HG03025 (cell line): ENCODE measurements around the gene TSHZ2.

Experiments
- ATAC-seq: cut with Tn5 transposase; IDR thresholded peaks from one replicate; pipeline ENCODE4 v1.9.1; 2021; ENCODE audit warnings: mild to moderate bottlenecking, moderate library complexity; ENCODE audit not compliant: unreplicated experiment, low FRiP score

TSHZ2 gene

GRCh38 chr20:53264604-53265003 lies 292.4 kb downstream of the TSHZ2 start:
- ATAC-seq, result no peak

DNA sequence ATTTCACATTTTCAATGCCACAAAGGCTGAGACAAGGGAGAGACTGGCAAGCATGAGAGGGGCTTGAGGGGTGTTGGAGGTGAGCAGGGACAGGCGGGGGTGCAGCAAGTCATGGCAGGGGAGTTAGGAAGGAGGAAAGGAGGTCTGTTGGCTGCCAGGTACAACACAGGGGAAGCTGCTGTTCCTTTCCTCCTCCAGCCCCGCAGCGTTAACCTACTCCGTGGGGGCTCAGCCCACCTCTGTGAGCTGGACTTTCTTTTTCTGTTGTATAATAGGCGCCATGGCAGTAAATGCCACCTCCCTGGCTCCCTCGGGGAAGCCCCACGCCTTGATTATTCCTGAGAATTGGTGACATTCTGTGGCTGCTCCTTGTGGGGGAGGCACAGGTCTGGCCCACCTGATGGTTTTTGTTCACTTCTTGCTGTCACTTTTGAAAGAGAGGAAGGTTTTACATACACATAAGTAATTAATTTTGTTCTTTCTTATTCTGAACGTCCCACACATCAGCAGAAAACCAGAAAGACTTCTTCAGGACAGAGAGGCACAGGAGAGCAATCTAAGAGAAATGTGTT lies 293.2 kb downstream of the TSHZ2 start:
- no peak for ATAC-seq

- no peak for ATAC-seq
Observed at GRCh38 chr20:53269380-53269779, 297.2 kb downstream of the TSHZ2 start.

GRCh38 chr20:53270792-53271375 lies 298.7 kb downstream of the TSHZ2 start:
- ATAC-seq, result no peak

DNA sequence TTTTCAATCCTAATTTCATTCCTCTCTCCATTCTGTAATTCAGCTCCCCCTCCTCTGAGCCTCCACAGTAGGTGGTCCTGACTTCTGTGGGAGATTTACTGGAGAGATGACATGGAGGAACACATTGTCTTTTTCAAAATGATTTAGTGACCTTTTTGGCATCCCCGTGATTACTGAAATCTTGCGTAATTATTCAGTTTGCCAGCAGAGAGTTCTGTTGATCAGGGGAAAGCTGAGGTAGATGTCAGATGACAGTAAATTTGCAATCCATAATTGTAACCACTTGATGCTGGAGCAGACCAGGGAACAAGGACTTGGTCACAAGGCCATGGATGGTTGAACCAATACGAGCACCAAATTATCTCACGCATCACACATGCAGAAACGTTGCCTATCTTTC lies 302.2 kb downstream of the TSHZ2 start:
- ATAC-seq, result no peak

GRCh38 chr20:53274807-53275206 lies 302.6 kb downstream of the TSHZ2 start:
- no peak for ATAC-seq

GRCh38 chr20:53276143-53276542 lies 304.0 kb downstream of the TSHZ2 start:
- ATAC-seq, result no peak

- ATAC-seq, result no peak
Observed at GRCh38 chr20:53278555-53278954, 306.4 kb downstream of the TSHZ2 start.

- ATAC-seq, result no peak
Observed at GRCh38 chr20:53279735-53280134, 307.6 kb downstream of the TSHZ2 start.

GRCh38 chr20:53281557-53282117 lies 309.5 kb downstream of the TSHZ2 start:
- no peak for ATAC-seq

DNA sequence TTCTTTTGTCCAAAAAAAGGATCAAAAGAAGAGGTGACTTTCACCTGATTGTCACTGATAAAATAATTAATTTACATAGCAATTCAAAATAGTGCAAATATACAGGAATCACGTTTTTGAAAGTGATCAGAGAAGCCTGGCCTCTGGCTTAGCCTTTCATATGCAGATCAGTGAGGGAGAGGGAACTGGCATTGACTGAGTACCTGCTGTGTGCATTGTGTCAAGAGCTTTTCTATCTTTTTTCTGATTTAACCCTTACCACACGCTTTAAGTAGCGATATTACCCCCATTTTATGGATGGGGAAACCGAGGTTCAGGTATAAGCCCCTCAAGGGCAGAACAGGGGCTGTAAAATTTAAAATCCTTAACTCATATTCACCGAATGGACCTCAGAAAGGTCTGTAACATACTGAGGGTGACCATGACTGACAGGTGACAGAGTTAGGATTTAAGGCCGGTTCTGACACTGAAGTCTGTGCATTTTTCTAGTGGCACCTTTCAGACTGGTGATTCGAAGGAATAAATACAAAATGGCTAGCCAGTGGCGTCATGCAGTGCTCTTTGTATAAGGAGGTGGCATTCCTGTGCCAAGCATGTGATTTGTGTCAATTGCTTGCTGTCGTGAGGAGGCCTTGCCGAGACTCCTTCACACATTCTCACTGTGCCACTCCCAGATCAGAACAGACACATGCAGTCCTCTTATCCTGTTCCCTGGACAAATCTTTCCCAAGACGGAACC lies 310.2 kb downstream of the TSHZ2 start:
- no peak for ATAC-seq

GRCh38 chr20:53283011-53283410 lies 310.9 kb downstream of the TSHZ2 start:
- no peak for ATAC-seq

GRCh38 chr20:53283597-53283996 lies 311.4 kb downstream of the TSHZ2 start:
- ATAC-seq, result no peak

DNA sequence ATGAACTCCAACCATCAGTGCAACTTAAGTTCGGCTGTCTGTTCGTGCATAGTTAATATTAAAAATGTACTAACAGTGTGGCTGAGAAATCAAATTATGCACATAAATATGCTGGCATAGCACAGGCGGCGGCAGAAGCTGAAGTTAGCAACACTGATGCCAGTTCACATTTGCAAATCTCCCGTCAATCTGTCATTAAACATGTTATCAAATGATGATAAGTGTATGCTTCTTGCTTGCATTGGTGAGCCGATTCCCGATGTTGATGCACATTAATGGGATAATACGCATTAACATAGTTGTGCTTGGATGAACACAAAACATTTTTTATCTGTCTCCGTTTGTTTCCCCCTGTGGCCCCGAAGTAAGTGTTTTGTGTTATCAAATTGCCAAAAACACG lies 312.1 kb downstream of the TSHZ2 start:
- ATAC-seq, result no peak

DNA sequence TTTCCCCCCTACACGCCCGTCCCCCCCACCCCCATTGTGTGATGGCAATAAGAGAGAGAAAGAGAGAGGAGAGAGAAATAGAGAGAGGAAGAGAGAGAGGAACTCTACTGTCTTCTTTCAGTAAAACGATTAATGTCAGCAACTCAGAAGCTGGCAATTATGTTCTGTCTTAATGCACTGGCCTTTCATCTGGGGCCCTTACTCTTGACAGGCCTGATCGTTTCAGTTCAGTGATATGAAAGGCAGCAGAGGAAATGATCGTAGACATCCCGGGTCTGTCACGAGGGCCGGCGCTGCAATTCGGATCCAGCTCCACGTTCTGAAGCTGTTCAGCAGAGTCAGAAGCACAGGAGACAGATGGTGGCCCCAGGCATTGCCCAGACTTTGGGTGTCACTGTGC lies 312.5 kb downstream of the TSHZ2 start:
- ATAC-seq, result no peak

DNA sequence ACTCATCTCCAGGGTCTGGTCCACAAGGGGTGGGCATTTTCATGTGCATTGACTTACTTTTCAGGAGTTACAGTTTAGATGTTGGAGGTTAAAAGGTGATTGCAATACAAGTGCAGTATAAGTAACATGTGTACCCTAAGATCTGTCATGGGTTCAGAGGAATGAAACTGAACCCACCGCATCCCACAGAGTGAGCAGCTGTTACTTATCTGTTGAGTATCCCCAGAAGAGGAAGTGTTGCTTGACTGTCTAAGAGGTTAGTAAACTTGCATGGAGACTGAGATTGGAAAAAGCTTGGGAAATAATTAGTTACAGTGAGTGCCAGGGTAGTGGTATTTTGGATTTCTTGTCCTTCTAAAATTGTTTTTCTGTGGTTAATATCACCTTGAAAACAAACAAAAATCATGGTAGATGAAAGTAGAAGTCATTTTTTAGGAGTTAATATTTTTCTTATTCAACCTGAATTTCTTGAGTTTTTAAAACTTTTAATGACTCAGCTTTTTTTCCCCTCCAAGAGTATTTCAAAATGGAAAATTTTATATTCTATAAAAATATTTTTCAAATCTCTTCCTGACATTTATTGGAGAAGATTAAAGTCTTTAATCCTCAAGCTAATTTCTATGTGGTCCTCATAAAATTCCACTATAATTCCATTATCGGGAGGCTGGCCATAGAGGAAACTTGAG lies 315.3 kb downstream of the TSHZ2 start:
- no peak for ATAC-seq

- no peak for ATAC-seq
Observed at GRCh38 chr20:53291548-53291947, 319.4 kb downstream of the TSHZ2 start.

GRCh38 chr20:53292347-53292746 lies 320.2 kb downstream of the TSHZ2 start:
- ATAC-seq, result no peak

GRCh38 chr20:53294804-53295203 lies 322.6 kb downstream of the TSHZ2 start:
- no peak for ATAC-seq

GRCh38 chr20:53296025-53296424 lies 323.9 kb downstream of the TSHZ2 start:
- no peak for ATAC-seq

GRCh38 chr20:53296451-53297153 lies 324.4 kb downstream of the TSHZ2 start:
- ATAC-seq, result no peak
